ENCODE data around the gene UBA5. TPM values are rescaled to one million over a fixed set of nuclear protein-coding genes. Genes with fewer than 3 reads are reported as not detected.

Gene UBA5
- total and polyA plus RNA-seq, 4 donors: 15.3 to 51.9 (median 36.0) TPM

GRCh38 chr3:132695422-132695821 is 35.3 kb downstream of the UBA5 start:
- no peak overlapping the region for H3K9ac ChIP-seq (ENCODE audit: low read depth in 1 of 2, low read length in 2 of 2)
- DNase-seq (ENCODE audit: low spot score): no peak
- no peak for TF ChIP-seq GABPA (IDR thresholded peaks at IDR 0.05 in 1 of 2, conservative IDR thresholded peaks at IDR 0.05 in 1 of 2)
- TF ChIP-seq CTCF (IDR thresholded peaks at IDR 0.05; ENCODE audit: low read depth, low read length, missing input control): no peak
- no peak for TF ChIP-seq EGR1 (IDR thresholded peaks at IDR 0.05; ENCODE audit: low read depth in 2 of 2)
- no peak for TF ChIP-seq RXRA (IDR thresholded peaks at IDR 0.05)
- no peak for TF ChIP-seq FOXA2 (IDR thresholded peaks at IDR 0.05)
- no peak for TF ChIP-seq ZBTB33 (IDR thresholded peaks at IDR 0.05)
- no peak for TF ChIP-seq RAD21 (IDR thresholded peaks at IDR 0.05)
- no peak for TF ChIP-seq HNF4G (IDR thresholded peaks at IDR 0.05)
- no peak for TF ChIP-seq YY1 (IDR thresholded peaks at IDR 0.05)
- TF ChIP-seq SP1 (IDR thresholded peaks at IDR 0.05): no peak
- no peak for TF ChIP-seq HNF4A (conservative IDR thresholded peaks at IDR 0.05)
- TF ChIP-seq JUND (IDR thresholded peaks at IDR 0.05): no peak
- TF ChIP-seq, protein P1, sequence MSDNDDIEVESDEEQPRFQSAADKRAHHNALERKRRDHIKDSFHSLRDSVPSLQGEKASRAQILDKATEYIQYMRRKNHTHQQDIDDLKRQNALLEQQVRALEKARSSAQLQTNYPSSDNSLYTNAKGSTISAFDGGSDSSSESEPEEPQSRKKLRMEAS (IDR thresholded peaks at IDR 0.05): no peak
- TF ChIP-seq TAF1 (conservative IDR thresholded peaks at IDR 0.05): no peak
- TF ChIP-seq, protein P2, sequence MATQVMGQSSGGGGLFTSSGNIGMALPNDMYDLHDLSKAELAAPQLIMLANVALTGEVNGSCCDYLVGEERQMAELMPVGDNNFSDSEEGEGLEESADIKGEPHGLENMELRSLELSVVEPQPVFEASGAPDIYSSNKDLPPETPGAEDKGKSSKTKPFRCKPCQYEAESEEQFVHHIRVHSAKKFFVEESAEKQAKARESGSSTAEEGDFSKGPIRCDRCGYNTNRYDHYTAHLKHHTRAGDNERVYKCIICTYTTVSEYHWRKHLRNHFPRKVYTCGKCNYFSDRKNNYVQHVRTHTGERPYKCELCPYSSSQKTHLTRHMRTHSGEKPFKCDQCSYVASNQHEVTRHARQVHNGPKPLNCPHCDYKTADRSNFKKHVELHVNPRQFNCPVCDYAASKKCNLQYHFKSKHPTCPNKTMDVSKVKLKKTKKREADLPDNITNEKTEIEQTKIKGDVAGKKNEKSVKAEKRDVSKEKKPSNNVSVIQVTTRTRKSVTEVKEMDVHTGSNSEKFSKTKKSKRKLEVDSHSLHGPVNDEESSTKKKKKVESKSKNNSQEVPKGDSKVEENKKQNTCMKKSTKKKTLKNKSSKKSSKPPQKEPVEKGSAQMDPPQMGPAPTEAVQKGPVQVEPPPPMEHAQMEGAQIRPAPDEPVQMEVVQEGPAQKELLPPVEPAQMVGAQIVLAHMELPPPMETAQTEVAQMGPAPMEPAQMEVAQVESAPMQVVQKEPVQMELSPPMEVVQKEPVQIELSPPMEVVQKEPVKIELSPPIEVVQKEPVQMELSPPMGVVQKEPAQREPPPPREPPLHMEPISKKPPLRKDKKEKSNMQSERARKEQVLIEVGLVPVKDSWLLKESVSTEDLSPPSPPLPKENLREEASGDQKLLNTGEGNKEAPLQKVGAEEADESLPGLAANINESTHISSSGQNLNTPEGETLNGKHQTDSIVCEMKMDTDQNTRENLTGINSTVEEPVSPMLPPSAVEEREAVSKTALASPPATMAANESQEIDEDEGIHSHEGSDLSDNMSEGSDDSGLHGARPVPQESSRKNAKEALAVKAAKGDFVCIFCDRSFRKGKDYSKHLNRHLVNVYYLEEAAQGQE (IDR thresholded peaks at IDR 0.05): no peak
- no peak for TF ChIP-seq FOXA1 (IDR thresholded peaks at IDR 0.05)
- no peak for TF ChIP-seq NR2F2 (IDR thresholded peaks at IDR 0.05)
- TF ChIP-seq, protein P3, sequence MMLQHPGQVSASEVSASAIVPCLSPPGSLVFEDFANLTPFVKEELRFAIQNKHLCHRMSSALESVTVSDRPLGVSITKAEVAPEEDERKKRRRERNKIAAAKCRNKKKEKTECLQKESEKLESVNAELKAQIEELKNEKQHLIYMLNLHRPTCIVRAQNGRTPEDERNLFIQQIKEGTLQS (IDR thresholded peaks at IDR 0.05): no peak
- H3K27me3 ChIP-seq (ENCODE audit: control insufficient read depth in 4 of 4, insufficient read depth in 4 of 4, low read length in 3 of 4): no peaks in the 10 kb centered on the region
- peaks cover 7 to 68% (median 51%) of the 10 kb centered on the region in 4 donors for H3K36me3 ChIP-seq (ENCODE audit: control insufficient read depth in 4 of 4, insufficient read depth in 3 of 4, low read depth in 1 of 4, low read length in 3 of 4)
- H3K4me3 ChIP-seq (ENCODE audit: low read depth in 1 of 3, low read length in 3 of 3): no peak overlapping the region
- H3K4me1 ChIP-seq (ENCODE audit: control insufficient read depth in 4 of 4, insufficient read depth in 4 of 4, low read length in 3 of 4): no peaks in the 10 kb centered on the region
- no peaks in the 10 kb centered on the region for H3K9me3 ChIP-seq (ENCODE audit: control insufficient read depth in 4 of 4, low read length in 3 of 4)
- no peak overlapping the region for H3K27ac ChIP-seq (ENCODE audit: low read depth in 1 of 2, low read length in 2 of 2)
- WGBS: 98% methylated on average over 1 of the region's 1 CpG

Data from liver (tissue), 9 donors.